Neural cell (in vitro differentiated cells): Measurements from ENCODE around the gene CRIP3.

Experiments used
- CTCF ChIP-seq: fragments of 450-650 bp; IDR thresholded peaks from 2 replicates; pipeline ENCODE4 v1.5.1; 2014; ENCODE audit warnings: antibody characterized with exemption, mild to moderate bottlenecking, moderate library complexity; ENCODE audit not compliant: poor library complexity, severe bottlenecking
- EZH2 ChIP-seq: fragments of 200-600, 300-800 bp; shearing (Covaris generic), sonication (generic); IDR thresholded peaks from 2 replicates; pipeline ENCODE4 v1.6.1; 2014; ENCODE audit warnings: antibody characterized with exemption, low read length, borderline replicate concordance, mild to moderate bottlenecking; ENCODE audit not compliant: insufficient read depth, poor library complexity, severe bottlenecking
- POLR2AphosphoS5 ChIP-seq: IDR thresholded peaks from 2 replicates; pipeline ENCODE4 v1.6.1; 2012

- TF ChIP-seq EZH2 (no peak), CTCF (no peak), POLR2AphosphoS5 (no peak)
Observed at GRCh38 chr6:43258807-43259686, 49.6 kb downstream of the CRIP3 start.
